Gastrocnemius medialis (tissue), 4 donors: Measurements from ENCODE around the gene LHX6.

ENCODE experiments used
- POLR2A ChIP-seq, 2 donors: fragments of 450-650 bp; IDR thresholded peaks; one replicate each; pipeline ENCODE4 v1.6.1; 2017; ENCODE audit warnings: antibody characterized with exemption in 2 of 2, mild to moderate bottlenecking in 2 of 2, moderate library complexity in 2 of 2
- TF ChIP-seq, protein P1 (sequence below), 5 experiments: fragments of 450-650 bp in 3 of 5; fragments of 200-600 bp in 2 of 5; sonication (generic) in 2 of 5; IDR thresholded peaks in 4 of 5; conservative IDR thresholded peaks in 1 of 5; 1 replicate in 4 of 5; 2 replicates in 1 of 5; pipeline ENCODE4 v1.5.1; 2016 to 2019; ENCODE audit warnings: antibody characterized with exemption in 5 of 5, mild to moderate bottlenecking in 3 of 5, moderate library complexity in 3 of 5

DNA sequence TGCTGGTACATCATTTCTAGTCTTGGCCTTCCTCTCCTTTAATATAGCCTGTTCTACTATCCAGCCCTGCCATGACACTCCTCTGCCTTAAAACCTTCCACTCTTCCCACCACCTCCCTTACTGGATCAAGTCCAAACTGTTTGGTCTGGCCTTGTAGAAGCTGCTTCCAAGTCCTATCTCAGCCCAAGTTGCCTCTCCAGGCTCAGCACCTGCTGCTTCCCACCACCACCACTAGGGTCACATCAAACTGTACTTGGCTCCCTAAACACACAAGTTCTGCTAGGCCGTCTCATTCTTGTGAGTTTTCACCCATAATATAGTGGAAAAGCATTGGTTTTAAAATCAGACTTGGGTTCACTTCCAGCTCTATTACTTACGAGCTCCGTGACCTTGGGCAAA is 70.6 kb downstream of the LHX6 start:
- TF ChIP-seq, protein P1, sequence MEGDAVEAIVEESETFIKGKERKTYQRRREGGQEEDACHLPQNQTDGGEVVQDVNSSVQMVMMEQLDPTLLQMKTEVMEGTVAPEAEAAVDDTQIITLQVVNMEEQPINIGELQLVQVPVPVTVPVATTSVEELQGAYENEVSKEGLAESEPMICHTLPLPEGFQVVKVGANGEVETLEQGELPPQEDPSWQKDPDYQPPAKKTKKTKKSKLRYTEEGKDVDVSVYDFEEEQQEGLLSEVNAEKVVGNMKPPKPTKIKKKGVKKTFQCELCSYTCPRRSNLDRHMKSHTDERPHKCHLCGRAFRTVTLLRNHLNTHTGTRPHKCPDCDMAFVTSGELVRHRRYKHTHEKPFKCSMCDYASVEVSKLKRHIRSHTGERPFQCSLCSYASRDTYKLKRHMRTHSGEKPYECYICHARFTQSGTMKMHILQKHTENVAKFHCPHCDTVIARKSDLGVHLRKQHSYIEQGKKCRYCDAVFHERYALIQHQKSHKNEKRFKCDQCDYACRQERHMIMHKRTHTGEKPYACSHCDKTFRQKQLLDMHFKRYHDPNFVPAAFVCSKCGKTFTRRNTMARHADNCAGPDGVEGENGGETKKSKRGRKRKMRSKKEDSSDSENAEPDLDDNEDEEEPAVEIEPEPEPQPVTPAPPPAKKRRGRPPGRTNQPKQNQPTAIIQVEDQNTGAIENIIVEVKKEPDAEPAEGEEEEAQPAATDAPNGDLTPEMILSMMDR (IDR thresholded peaks at IDR 0.05 in 4 of 5, conservative IDR thresholded peaks at IDR 0.05 in 1 of 5), result peak in 1 of 5 experiments; percentile 9
- TF ChIP-seq POLR2A (IDR thresholded peaks at IDR 0.05), result no peak
